HepG2 (cell line): ENCODE measurements around the gene DNAJB11. TPM values are rescaled to one million over a fixed set of nuclear protein-coding genes. Genes with fewer than 3 reads are reported as not detected.
A peak's percentile ranks its signal among the peaks of the same experiment; 100 is the strongest.

Source experiments
- EEA1 ChIP-seq: sonication (generic); formaldehyde crosslinking; IDR thresholded peaks from 2 replicates; pipeline ENCODE4 v1.5.1; 2020; ENCODE audit warnings: mild to moderate bottlenecking, missing genetic modification reagents, borderline replicate concordance
- ETV6 ChIP-seq: sonication (generic); formaldehyde crosslinking; conservative IDR thresholded peaks from 2 replicates; pipeline ENCODE4 v1.4.0; 2020; ENCODE audit warnings: missing genetic modification reagents
- GMEB1 ChIP-seq: sonication (generic); formaldehyde crosslinking; IDR thresholded peaks from 2 replicates; pipeline ENCODE4 v1.5.1; 2020; ENCODE audit warnings: missing genetic modification reagents, mild to moderate bottlenecking, borderline replicate concordance
- HDAC2 ChIP-seq: sonication (generic); formaldehyde crosslinking; IDR thresholded peaks from 2 replicates; pipeline ENCODE4 v1.4.0; 2020; ENCODE audit warnings: missing genetic modification reagents
- NCOA2 ChIP-seq: sonication (generic); formaldehyde crosslinking; IDR thresholded peaks from 2 replicates; pipeline ENCODE4 v1.8.0; 2022; ENCODE audit warnings: inconsistent platforms
- NFYC ChIP-seq: IDR thresholded peaks from 2 replicates; pipeline ENCODE4 v1.6.1; 2016; ENCODE audit warnings: missing genetic modification reagents, missing compliant biosample characterization
- NR2F2 ChIP-seq: IDR thresholded peaks from 2 replicates; pipeline ENCODE4 v1.6.1; 2012; ENCODE audit warnings: low read depth, inconsistent platforms, borderline replicate concordance
- PAXIP1 ChIP-seq: sonication (generic); formaldehyde crosslinking; conservative IDR thresholded peaks from 2 replicates; pipeline ENCODE4 v1.4.0; 2020; ENCODE audit warnings: mild to moderate bottlenecking, missing genetic modification reagents, moderate library complexity
- SMARCC2 ChIP-seq: fragments of 450-650 bp; IDR thresholded peaks from 2 replicates; pipeline ENCODE4 v1.6.1; 2017; ENCODE audit warnings: antibody characterized with exemption, mild to moderate bottlenecking
- SNAPC2 ChIP-seq: sonication (generic); formaldehyde crosslinking; IDR thresholded peaks from 2 replicates; pipeline ENCODE4 v1.8.1; 2022; ENCODE audit warnings: mild to moderate bottlenecking, missing genetic modification reagents
- SP1 ChIP-seq, 2 experiments: fragments of 450-650 bp in 1 of 2; sonication (generic) in 1 of 2; formaldehyde crosslinking in 1 of 2; IDR thresholded peaks; 2 replicates each; pipeline versions ENCODE4 v1.4.0 to v1.6.1; 2016 to 2020; ENCODE audit warnings: missing genetic modification reagents in 1 of 2
- SRSF4 ChIP-seq: fragments of 200-400 bp; formaldehyde crosslinking; IDR thresholded peaks from one replicate; pipeline ENCODE4 v1.6.1; 2018; ENCODE audit warnings: mild to moderate bottlenecking, low read depth, low read length, moderate library complexity; ENCODE audit not compliant: poor library complexity, severe bottlenecking
- ZBED4 ChIP-seq: sonication (generic); formaldehyde crosslinking; IDR thresholded peaks from 2 replicates; pipeline ENCODE4 v1.4.0; 2020; ENCODE audit warnings: missing genetic modification reagents, borderline replicate concordance
- ZBTB14 ChIP-seq: sonication (generic); formaldehyde crosslinking; IDR thresholded peaks from 2 replicates; pipeline ENCODE4 v1.4.0; 2020; ENCODE audit warnings: missing genetic modification reagents
- ZNF460 ChIP-seq: sonication (generic); formaldehyde crosslinking; IDR thresholded peaks from 2 replicates; pipeline ENCODE4 v1.5.1; 2020; ENCODE audit warnings: missing genetic modification reagents, mild to moderate bottlenecking, borderline replicate concordance
- ZNF484 ChIP-seq: sonication (generic); formaldehyde crosslinking; IDR thresholded peaks from 2 replicates; pipeline ENCODE4 v1.5.1; 2020; ENCODE audit warnings: mild to moderate bottlenecking, low read depth, missing genetic modification reagents, borderline replicate concordance
- ZNF564 ChIP-seq: sonication (generic); formaldehyde crosslinking; IDR thresholded peaks from 2 replicates; pipeline ENCODE4 v1.8.1; 2023; ENCODE audit warnings: mild to moderate bottlenecking, missing genetic modification reagents
- ZNF841 ChIP-seq: sonication (generic); formaldehyde crosslinking; IDR thresholded peaks from 2 replicates; pipeline ENCODE4 v1.8.1; 2023; ENCODE audit warnings: missing genetic modification reagents, borderline replicate concordance
- polyA plus RNA-seq, 8 experiments: library from polyadenylated mRNA; depleted of rRNA in 3 of 8; stranded (reverse) in 7 of 8; unstranded in 1 of 8; fragments of >200 nt; fragmentation: Illumina TruSeq in 4 of 8; extraction: Trizol in 4 of 8; gene quantifications; 2 replicates each; pipeline versions ENCODE4 v1.2.1 to v1.2.3, GENCODE V29; 2011 to 2016; ENCODE audit warnings: low read depth in 4 of 8, missing spikeins in 1 of 8, mixed read lengths in 1 of 8; ENCODE audit not compliant: insufficient read depth in 1 of 8
- total RNA-seq, 5 experiments: library from RNA; depleted of rRNA; stranded (reverse); fragments of >200 nt; fragmentation: Illumina TruSeq; extraction: Trizol; gene quantifications; 2 replicates each; pipeline ENCODE4 v1.2.3, GENCODE V29; 2016; ENCODE audit warnings: low read depth in 1 of 5

DNAJB11 gene
- total and polyA plus RNA-seq, 2 of the 13 experiments (the other 11 are each of a cell fraction or from before 2014, with no cell fraction given), result 41.0 to 132 TPM

- TF ChIP-seq HDAC2 (CRISPR knock-in tag), result peak; percentile 58; the same call in 1 of the 2 replicates
- no peak for TF ChIP-seq SP1 (IDR thresholded peaks at IDR 0.05)
- TF ChIP-seq SP1 (CRISPR knock-in tag; IDR thresholded peaks at IDR 0.05), result peak; percentile 67; the same call in 1 of the 2 replicates
- no peak; the same call in 1 of the 2 replicates for TF ChIP-seq ZBED4 (CRISPR knock-in tag)
- TF ChIP-seq SRSF4, result no peak
- TF ChIP-seq ZNF564 (CRISPR knock-in tag), result no peak
- TF ChIP-seq ETV6 (CRISPR knock-in tag), result 0 out of 2 replicates have a peak, but pooled peaks have one; percentile 8
- TF ChIP-seq NR2F2, result no peak
- TF ChIP-seq ZNF841 (CRISPR knock-in tag), result no peak
- peak; percentile 10; the same call in 1 of the 2 replicates for TF ChIP-seq ZBTB14 (CRISPR knock-in tag)
- TF ChIP-seq SNAPC2, result no peak
- peak; percentile 25 for TF ChIP-seq PAXIP1 (CRISPR knock-in tag)
- peak; percentile 36 for TF ChIP-seq NCOA2
- TF ChIP-seq SMARCC2, result no peak
- TF ChIP-seq ZNF460, result no peak
- peak; percentile 97 for TF ChIP-seq NFYC
- TF ChIP-seq EEA1 (CRISPR knock-in tag), result no peak
- TF ChIP-seq ZNF484 (CRISPR knock-in tag), result no peak
- TF ChIP-seq GMEB1 (CRISPR knock-in tag), result peak; percentile 77; the same call in 1 of the 2 replicates
Observed at GRCh38 chr3:186570096-186570940, at the start of gene DNAJB11 (continued).
